ENCODE measurements around the gene PDK1.
"Not testable (repeated sequence)": the region's sequence is repeated elsewhere in the genome, so short reads cannot be mapped to it uniquely, and the experiment has no call there.

DNA sequence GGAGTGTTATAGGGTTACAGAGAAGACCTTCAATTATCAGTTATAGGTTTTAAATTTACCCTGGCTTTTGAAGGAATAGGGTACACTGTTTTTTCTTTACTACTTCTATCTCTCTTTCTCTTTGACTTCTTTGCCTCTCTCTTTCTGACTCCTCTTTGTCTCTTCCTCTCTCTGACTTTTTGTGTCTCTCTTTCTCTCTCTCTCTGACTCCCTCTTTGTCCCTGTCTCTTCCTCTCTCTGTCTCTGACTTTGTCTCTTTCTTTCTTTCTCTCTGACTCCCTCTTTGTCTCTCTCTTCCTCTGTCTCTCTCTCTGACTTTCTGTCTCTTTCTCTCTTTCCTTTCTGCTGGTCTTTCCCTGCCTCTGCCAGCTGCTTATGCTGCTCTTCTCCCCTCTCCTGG is 36.3 kb downstream of the PDK1 start:
- not testable (repeated sequence) for TF ChIP-seq POLR2A (IDR thresholded peaks at IDR 0.05)
- TF ChIP-seq, protein P1, sequence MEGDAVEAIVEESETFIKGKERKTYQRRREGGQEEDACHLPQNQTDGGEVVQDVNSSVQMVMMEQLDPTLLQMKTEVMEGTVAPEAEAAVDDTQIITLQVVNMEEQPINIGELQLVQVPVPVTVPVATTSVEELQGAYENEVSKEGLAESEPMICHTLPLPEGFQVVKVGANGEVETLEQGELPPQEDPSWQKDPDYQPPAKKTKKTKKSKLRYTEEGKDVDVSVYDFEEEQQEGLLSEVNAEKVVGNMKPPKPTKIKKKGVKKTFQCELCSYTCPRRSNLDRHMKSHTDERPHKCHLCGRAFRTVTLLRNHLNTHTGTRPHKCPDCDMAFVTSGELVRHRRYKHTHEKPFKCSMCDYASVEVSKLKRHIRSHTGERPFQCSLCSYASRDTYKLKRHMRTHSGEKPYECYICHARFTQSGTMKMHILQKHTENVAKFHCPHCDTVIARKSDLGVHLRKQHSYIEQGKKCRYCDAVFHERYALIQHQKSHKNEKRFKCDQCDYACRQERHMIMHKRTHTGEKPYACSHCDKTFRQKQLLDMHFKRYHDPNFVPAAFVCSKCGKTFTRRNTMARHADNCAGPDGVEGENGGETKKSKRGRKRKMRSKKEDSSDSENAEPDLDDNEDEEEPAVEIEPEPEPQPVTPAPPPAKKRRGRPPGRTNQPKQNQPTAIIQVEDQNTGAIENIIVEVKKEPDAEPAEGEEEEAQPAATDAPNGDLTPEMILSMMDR (IDR thresholded peaks at IDR 0.05) = not testable (repeated sequence)

Data from heart left ventricle (tissue), 13 donors.